Measurements from ENCODE around the gene GON4L.

The GON4L gene

GRCh38 chr1:155884982-155885381 lies 28.0 kb upstream of the GON4L start:
- no peak overlapping the region for H3K4me3 ChIP-seq (replicated peaks; ENCODE audit: low read depth, low read length)
- DNase-seq (ENCODE audit: low read depth): no peak
- TF ChIP-seq, protein P1, sequence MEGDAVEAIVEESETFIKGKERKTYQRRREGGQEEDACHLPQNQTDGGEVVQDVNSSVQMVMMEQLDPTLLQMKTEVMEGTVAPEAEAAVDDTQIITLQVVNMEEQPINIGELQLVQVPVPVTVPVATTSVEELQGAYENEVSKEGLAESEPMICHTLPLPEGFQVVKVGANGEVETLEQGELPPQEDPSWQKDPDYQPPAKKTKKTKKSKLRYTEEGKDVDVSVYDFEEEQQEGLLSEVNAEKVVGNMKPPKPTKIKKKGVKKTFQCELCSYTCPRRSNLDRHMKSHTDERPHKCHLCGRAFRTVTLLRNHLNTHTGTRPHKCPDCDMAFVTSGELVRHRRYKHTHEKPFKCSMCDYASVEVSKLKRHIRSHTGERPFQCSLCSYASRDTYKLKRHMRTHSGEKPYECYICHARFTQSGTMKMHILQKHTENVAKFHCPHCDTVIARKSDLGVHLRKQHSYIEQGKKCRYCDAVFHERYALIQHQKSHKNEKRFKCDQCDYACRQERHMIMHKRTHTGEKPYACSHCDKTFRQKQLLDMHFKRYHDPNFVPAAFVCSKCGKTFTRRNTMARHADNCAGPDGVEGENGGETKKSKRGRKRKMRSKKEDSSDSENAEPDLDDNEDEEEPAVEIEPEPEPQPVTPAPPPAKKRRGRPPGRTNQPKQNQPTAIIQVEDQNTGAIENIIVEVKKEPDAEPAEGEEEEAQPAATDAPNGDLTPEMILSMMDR (IDR thresholded peaks at IDR 0.05; ENCODE audit: low read length, missing control alignments): no peak

- no peak for DNase-seq (ENCODE audit: low read depth)
- no peak overlapping the region for H3K4me3 ChIP-seq (replicated peaks; ENCODE audit: low read depth, low read length)
- TF ChIP-seq, protein P1 (IDR thresholded peaks at IDR 0.05; ENCODE audit: low read length, missing control alignments): no peak
These were observed 27.3 kb upstream of the GON4L start for GRCh38 chr1:155884031-155884960.

DNA sequence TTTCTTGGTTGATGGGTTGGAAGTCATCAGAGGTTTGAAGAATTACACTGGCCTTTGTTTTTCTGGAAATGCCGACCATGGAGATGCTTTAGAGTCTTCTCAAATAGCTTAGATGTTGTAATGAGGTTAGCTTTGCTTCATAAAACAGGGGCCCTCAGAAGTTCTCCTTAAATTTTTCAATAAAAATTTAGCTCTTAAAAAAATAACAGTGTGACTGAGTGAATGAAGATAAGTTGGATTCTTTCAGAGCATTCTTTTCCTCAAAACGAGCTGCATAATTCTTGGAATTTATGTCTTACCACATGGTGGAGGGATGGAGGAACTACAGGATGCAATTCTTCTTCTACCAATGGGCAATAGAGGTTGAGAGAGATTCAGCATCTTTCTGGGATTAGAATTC lies 25.8 kb upstream of the GON4L start:
- no peak overlapping the region for H3K4me3 ChIP-seq (replicated peaks; ENCODE audit: low read depth, low read length)
- DNase-seq (ENCODE audit: low read depth): no peak
- TF ChIP-seq, protein P1 (IDR thresholded peaks at IDR 0.05; ENCODE audit: low read length, missing control alignments): no peak

- TF ChIP-seq, protein P1 (IDR thresholded peaks at IDR 0.05; ENCODE audit: low read length, missing control alignments): no peak
- DNase-seq (ENCODE audit: low read depth): no peak
- no peak overlapping the region for H3K4me3 ChIP-seq (replicated peaks; ENCODE audit: low read depth, low read length)
These were observed 25.2 kb upstream of the GON4L start for GRCh38 chr1:155882235-155882634.

DNA sequence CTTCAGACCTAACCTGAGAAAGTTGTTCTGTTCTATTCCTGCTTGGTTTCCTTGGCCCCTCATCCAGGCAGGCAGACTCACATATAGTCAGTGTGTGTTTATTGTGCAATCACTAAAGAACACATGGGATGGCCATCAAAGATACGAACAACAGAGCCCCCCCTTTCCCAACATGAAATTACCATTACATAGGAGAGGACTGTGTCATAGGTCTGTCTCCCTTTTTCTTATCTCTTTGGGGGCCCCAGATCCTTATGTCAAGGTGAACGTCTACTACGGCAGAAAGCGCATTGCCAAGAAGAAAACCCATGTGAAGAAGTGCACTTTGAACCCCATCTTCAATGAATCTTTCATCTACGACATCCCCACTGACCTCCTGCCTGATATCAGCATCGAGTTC lies 23.9 kb upstream of the GON4L start:
- H3K4me3 ChIP-seq (replicated peaks; ENCODE audit: low read depth, low read length): no peak overlapping the region
- TF ChIP-seq, protein P1 (IDR thresholded peaks at IDR 0.05; ENCODE audit: low read length, missing control alignments): no peak
- no peak for DNase-seq (ENCODE audit: low read depth)

DNA sequence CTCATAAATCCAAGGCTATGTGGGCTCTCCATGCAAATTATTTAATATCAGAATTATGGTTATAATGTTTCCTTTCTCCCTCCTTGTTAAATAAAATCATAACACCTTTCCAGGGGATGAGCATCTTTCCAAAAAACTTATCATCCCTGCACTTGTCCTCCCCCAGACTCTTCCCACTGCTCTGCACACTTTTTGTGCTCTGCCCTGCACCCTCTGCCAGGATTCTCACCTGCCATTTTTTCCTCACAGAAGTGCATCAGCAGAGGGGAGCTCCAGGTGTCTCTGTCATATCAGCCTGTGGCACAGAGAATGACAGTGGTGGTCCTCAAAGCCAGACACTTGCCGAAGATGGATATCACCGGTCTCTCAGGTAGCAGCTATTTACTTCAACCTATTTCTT lies 23.2 kb upstream of the GON4L start:
- H3K4me3 ChIP-seq (replicated peaks; ENCODE audit: low read depth, low read length): no peak overlapping the region
- TF ChIP-seq, protein P1 (IDR thresholded peaks at IDR 0.05; ENCODE audit: low read length, missing control alignments): no peak
- DNase-seq (ENCODE audit: low read depth): no peak

DNA sequence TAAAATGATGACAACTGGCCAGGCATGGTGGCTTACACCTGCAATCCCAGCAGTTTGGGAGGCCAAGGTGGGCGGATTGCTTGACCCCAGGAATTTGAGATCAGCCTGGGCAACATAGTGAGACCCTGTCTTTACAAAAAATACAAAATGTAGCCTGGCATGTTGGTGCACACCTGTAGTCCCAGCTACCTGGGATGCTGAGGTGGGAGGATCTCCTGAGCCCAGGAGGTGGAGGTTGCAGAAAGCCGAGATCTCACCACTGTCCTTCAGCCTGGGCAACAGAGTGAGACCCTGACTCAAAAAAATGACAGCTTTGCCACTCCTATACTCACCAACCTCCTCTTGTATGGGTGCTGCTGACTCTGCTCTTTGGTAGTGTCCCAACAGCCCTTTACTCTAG lies 20.9 kb upstream of the GON4L start:
- TF ChIP-seq, protein P1 (IDR thresholded peaks at IDR 0.05; ENCODE audit: low read length, missing control alignments): no peak
- no peak for DNase-seq (ENCODE audit: low read depth)
- H3K4me3 ChIP-seq (replicated peaks; ENCODE audit: low read depth, low read length): no peak overlapping the region
